Heart left ventricle (tissue), 13 donors: Measurements from ENCODE around the gene CPA4.

Experiments used
- POLR2A ChIP-seq, 2 donors: fragments of 450-650 bp; IDR thresholded peaks; one replicate each; pipeline ENCODE4 v1.6.1; 2017; ENCODE audit warnings: antibody characterized with exemption in 2 of 2, mild to moderate bottlenecking in 2 of 2, moderate library complexity in 2 of 2
- TF ChIP-seq, protein P1 (sequence below), 12 donors: fragments of 200-600 bp; sonication (generic) in 4 of 12; IDR thresholded peaks; one replicate each; pipeline versions ENCODE4 v1.5.0 to v1.8.0; 2018 to 2022; ENCODE audit warnings: antibody characterized with exemption in 12 of 12, mild to moderate bottlenecking in 5 of 12
- donor health status: ischemic (EF 13 %, LVEDD 7.1; RV severe dilation, severe dysfunction).
- donor health status: DM: no; HTN: yes; CAD: no.
- donor health status: DM: no; HTN: no; CAD: no.
- donor health status: ischemic (EF 25% LVEDD 6.9; RV normal size, moderate dysfunction).
- donor health status: ischemic (EF 25% LVEDD 5.7; RV mildly dilated, moderate dysfunction).
- donor health status: ischemic (EF 35%, LVEDD 5.7; RV mildly dilated, moderate dysfunction).
- donor health status: nonischemic (EF 11% LVEDD 7.7; RV severe dilation, severe dysfunction).
- donor health status: DM: yes; HTN: yes; CAD: no.
- donor health status: PGD.
- donor health status: ischemic (EF 29% LVEDD 5.4; RV normal size, mild dysfunction).
- donor health status: nonischemic (EF 23%, LVEDD 6.1; RV moderate dilation, normal function).

DNA sequence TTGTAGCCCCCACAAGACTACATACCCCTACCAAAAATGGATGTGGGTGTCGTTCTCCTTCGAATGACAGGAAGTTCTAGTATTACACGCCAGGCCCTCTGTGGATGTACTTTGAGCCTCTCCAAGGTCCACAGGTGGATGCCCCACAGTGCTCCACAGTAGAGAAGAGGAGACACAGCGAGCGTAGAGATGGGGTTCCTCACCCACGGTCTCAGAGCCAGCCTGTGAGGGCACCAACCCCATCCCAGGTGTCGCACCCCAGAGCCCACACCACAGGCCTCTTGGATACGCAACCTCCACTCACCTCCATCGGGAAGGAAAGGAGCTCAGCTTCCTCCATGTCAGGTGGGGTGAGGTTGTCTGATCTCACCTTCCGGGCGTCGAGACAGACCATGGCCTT is 54.0 kb downstream of the CPA4 start:
- TF ChIP-seq, protein P1, sequence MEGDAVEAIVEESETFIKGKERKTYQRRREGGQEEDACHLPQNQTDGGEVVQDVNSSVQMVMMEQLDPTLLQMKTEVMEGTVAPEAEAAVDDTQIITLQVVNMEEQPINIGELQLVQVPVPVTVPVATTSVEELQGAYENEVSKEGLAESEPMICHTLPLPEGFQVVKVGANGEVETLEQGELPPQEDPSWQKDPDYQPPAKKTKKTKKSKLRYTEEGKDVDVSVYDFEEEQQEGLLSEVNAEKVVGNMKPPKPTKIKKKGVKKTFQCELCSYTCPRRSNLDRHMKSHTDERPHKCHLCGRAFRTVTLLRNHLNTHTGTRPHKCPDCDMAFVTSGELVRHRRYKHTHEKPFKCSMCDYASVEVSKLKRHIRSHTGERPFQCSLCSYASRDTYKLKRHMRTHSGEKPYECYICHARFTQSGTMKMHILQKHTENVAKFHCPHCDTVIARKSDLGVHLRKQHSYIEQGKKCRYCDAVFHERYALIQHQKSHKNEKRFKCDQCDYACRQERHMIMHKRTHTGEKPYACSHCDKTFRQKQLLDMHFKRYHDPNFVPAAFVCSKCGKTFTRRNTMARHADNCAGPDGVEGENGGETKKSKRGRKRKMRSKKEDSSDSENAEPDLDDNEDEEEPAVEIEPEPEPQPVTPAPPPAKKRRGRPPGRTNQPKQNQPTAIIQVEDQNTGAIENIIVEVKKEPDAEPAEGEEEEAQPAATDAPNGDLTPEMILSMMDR (IDR thresholded peaks at IDR 0.05) = no peak
- no peak for TF ChIP-seq POLR2A (IDR thresholded peaks at IDR 0.05)
